HCT116 (cell line): ENCODE results near the gene MYBPC1. TPM values are rescaled to one million over a fixed set of nuclear protein-coding genes. Genes with fewer than 3 reads are reported as not detected.

Source experiments
- ATAC-seq: fragments of 200-7000 bp; cut with Tn5 transposase; 2 replicates; pipeline ENCODE4 v1.9.1; 2020; ENCODE audit warnings: mild to moderate bottlenecking, moderate library complexity
- BruUV-seq: library from RNA; stranded (reverse); fragments of 400-500 nt; replicated peaks from 2 replicates; lab custom pipeline; 2021; lab: Mats Ljungman, UMichigan
- CTCF ChIA-PET: fragments of 300-600 bp; sonication (Branson Sonifier 250); formaldehyde crosslinking; loops from one replicate; lab custom pipeline; 2021; ENCODE audit warnings: antibody characterized with exemption; lab: Charles Lee
- POLR2A ChIA-PET: fragments of 300-600, 350-600 bp; sonication (Branson Sonifier 250); formaldehyde crosslinking; loops from one replicate; lab custom pipeline; 2021; ENCODE audit warnings: antibody characterized with exemption; lab: Charles Lee
- RAD21 ChIA-PET, 2 experiments: fragments of 300-600 bp; sonication (Branson Sonifier 250); formaldehyde crosslinking; loops; one replicate each; lab custom pipeline; 2023; ENCODE audit warnings: low total read pairs in 2 of 2; ENCODE audit not compliant: uncharacterized antibody in 2 of 2, unreplicated experiment in 2 of 2, low non-redundant PET in 1 of 2; lab: Charles Lee
- DNase-seq: peaks from one replicate; pipeline ENCODE4 v3.0.0-alpha.2; 2010; ENCODE audit warnings: low read depth, low spot score
- H2AFZ ChIP-seq: fragments of 200-600 bp; shearing (Covaris generic), sonication (generic); 2 replicates; pipeline ENCODE4 v1.6.1; 2017; ENCODE audit warnings: low read depth, mixed run types, mixed read lengths, antibody characterized with exemption, low read length; ENCODE audit not compliant: poor library complexity, severe bottlenecking
- H3K27ac ChIP-seq: 2 replicates; pipeline ENCODE4 v1.5.1; 2012; ENCODE audit warnings: low read depth, low read length
- H3K27me3 ChIP-seq: fragments of 200-600 bp; sonication (generic); 2 replicates; pipeline ENCODE4 v1.6.1; 2016; ENCODE audit warnings: mixed run types, low read length, mixed read lengths; ENCODE audit not compliant: insufficient read depth
- H3K36me3 ChIP-seq, 2 experiments: fragments of 200-500 bp in 1 of 2; fragments of 200-600 bp in 1 of 2; sonication (Bioruptor generic) in 1 of 2; sonication (generic) in 1 of 2; 2 replicates each; pipeline versions ENCODE4 v1.5.1 to v1.6.1; 2014 to 2016; ENCODE audit warnings: low read length in 2 of 2, inconsistent platforms in 1 of 2, mixed read lengths in 1 of 2, mixed run types in 1 of 2; ENCODE audit not compliant: insufficient read depth in 2 of 2, control insufficient read depth in 1 of 2
- H3K4me1 ChIP-seq, 2 experiments: fragments of 200-600 bp in 1 of 2; sonication (generic) in 1 of 2; 2 replicates each; pipeline versions ENCODE4 v1.5.1 to v1.6.1; 2012 to 2017; ENCODE audit warnings: low read length in 2 of 2, inconsistent platforms in 1 of 2, mild to moderate bottlenecking in 1 of 2, mixed read lengths in 1 of 2, mixed run types in 1 of 2, moderate library complexity in 1 of 2; ENCODE audit not compliant: insufficient read depth in 2 of 2, control insufficient read depth in 1 of 2
- H3K4me2 ChIP-seq: fragments of 200-600 bp; sonication (generic); 2 replicates; pipeline ENCODE4 v1.6.1; 2017; ENCODE audit warnings: mixed run types, low read length, mixed read lengths
- H3K4me3 ChIP-seq, 2 experiments: fragments of 200-600 bp in 1 of 2; sonication (generic) in 1 of 2; replicated peaks in 1 of 2; 2 replicates each; pipeline ENCODE4 v1.5.1; 2011 to 2016; ENCODE audit warnings: low read length in 2 of 2, control low read depth in 1 of 2, low read depth in 1 of 2, mild to moderate bottlenecking in 1 of 2, mixed read lengths in 1 of 2, mixed run types in 1 of 2
- H3K79me2 ChIP-seq: fragments of 200-600 bp; sonication (generic); 2 replicates; pipeline ENCODE4 v1.6.1; 2017; ENCODE audit warnings: mild to moderate bottlenecking, mixed run types, low read length, moderate library complexity, mixed read lengths; ENCODE audit not compliant: insufficient read depth
- H3K9ac ChIP-seq: fragments of 200-600 bp; sonication (generic); 2 replicates; pipeline ENCODE4 v1.6.1; 2016; ENCODE audit warnings: low read length, mixed read lengths
- H3K9me2 ChIP-seq: fragments of 200-600 bp; sonication (generic), shearing (Covaris generic); 2 replicates; pipeline ENCODE4 v1.6.1; 2017; ENCODE audit warnings: mixed run types, mild to moderate bottlenecking, moderate library complexity; ENCODE audit not compliant: insufficient read depth
- H3K9me3 ChIP-seq, 2 experiments: fragments of 200-500 bp in 1 of 2; fragments of 200-600 bp in 1 of 2; sonication (Bioruptor generic) in 1 of 2; sonication (generic) in 1 of 2; 2 replicates each; pipeline ENCODE4 v1.6.1; 2014 to 2017; ENCODE audit warnings: low read length in 2 of 2, mixed read lengths in 2 of 2, inconsistent platforms in 1 of 2, low read depth in 1 of 2, mild to moderate bottlenecking in 1 of 2, mixed run types in 1 of 2, moderate library complexity in 1 of 2; ENCODE audit not compliant: control insufficient read depth in 1 of 2, insufficient read depth in 1 of 2
- H4K20me1 ChIP-seq: fragments of 200-600 bp; sonication (generic), shearing (Covaris generic); 2 replicates; pipeline ENCODE4 v1.6.1; 2017; ENCODE audit warnings: mixed run types, mild to moderate bottlenecking, moderate library complexity; ENCODE audit not compliant: insufficient read depth
- CBX3 ChIP-seq: IDR thresholded peaks from 2 replicates; pipeline ENCODE4 v1.6.1; 2012; ENCODE audit warnings: low read depth
- CEBPB ChIP-seq: IDR thresholded peaks from 2 replicates; pipeline ENCODE4 v1.6.1; 2012; ENCODE audit warnings: low read depth
- CTCF ChIP-seq, 3 experiments: fragments of 200-600 bp in 1 of 3; sonication (generic) in 1 of 3; IDR thresholded peaks in 2 of 3; conservative IDR thresholded peaks in 1 of 3; 2 replicates each; pipeline ENCODE4 v1.5.1; 2012 to 2017; ENCODE audit warnings: low read depth in 2 of 3, low read length in 2 of 3, antibody characterized with exemption in 1 of 3, borderline replicate concordance in 1 of 3, control low read depth in 1 of 3, mild to moderate bottlenecking in 1 of 3, mixed read lengths in 1 of 3, mixed run types in 1 of 3, moderate library complexity in 1 of 3; ENCODE audit not compliant: insufficient read depth in 1 of 3
- EGR1 ChIP-seq: IDR thresholded peaks from 2 replicates; pipeline ENCODE4 v1.6.1; 2012; ENCODE audit warnings: low read depth
- EZH2 ChIP-seq: fragments of 200-600 bp; sonication (generic); IDR thresholded peaks from 2 replicates; pipeline ENCODE4 v1.6.1; 2017; ENCODE audit warnings: antibody characterized with exemption, mixed run types
- EZH2phosphoT487 ChIP-seq: fragments of 200-600 bp; IDR thresholded peaks from 2 replicates; pipeline ENCODE4 v1.6.1; 2018; ENCODE audit warnings: antibody characterized with exemption, borderline replicate concordance
- FOSL1 ChIP-seq: IDR thresholded peaks from 2 replicates; pipeline ENCODE4 v1.6.1; 2012; ENCODE audit warnings: low read depth
- JUND ChIP-seq: IDR thresholded peaks from 2 replicates; pipeline ENCODE4 v1.6.1; 2012
- POLR2A ChIP-seq: IDR thresholded peaks from 2 replicates; pipeline ENCODE4 v1.7.0; 2011; ENCODE audit warnings: borderline replicate concordance; ENCODE audit not compliant: insufficient read depth, insufficient read length; ENCODE audit errors: extremely low read depth
- POLR2AphosphoS5 ChIP-seq: IDR thresholded peaks from 2 replicates; pipeline ENCODE4 v1.6.1; 2011; ENCODE audit warnings: mild to moderate bottlenecking, low read depth, low read length, moderate library complexity
- RAD21 ChIP-seq: IDR thresholded peaks from 2 replicates; pipeline ENCODE4 v1.6.1; 2012; ENCODE audit warnings: low read depth, mild to moderate bottlenecking
- SIN3A ChIP-seq: IDR thresholded peaks from 2 replicates; pipeline ENCODE4 v1.6.1; 2012; ENCODE audit warnings: low read depth
- SP1 ChIP-seq: IDR thresholded peaks from 2 replicates; pipeline ENCODE4 v1.6.1; 2012; ENCODE audit warnings: low read depth
- SRF ChIP-seq: IDR thresholded peaks from 2 replicates; pipeline ENCODE4 v1.6.1; 2012; ENCODE audit warnings: low read depth
- YY1 ChIP-seq: IDR thresholded peaks from 2 replicates; pipeline ENCODE4 v1.6.1; 2011; ENCODE audit warnings: low read length, low read depth, moderate library complexity, mild to moderate bottlenecking; ENCODE audit not compliant: insufficient replicate concordance; ENCODE audit errors: extremely low read depth
- ZBTB33 ChIP-seq: IDR thresholded peaks from 2 replicates; pipeline ENCODE4 v1.6.1; 2011; ENCODE audit warnings: mild to moderate bottlenecking, low read length, moderate library complexity; ENCODE audit not compliant: insufficient replicate concordance; ENCODE audit errors: extremely low read depth
- ZNF274 ChIP-seq: fragments of 200-500 bp; sonication (Bioruptor generic); IDR thresholded peaks from 2 replicates; pipeline ENCODE4 v1.6.1; 2014; ENCODE audit warnings: mild to moderate bottlenecking, low read depth, low read length, inconsistent platforms
- intact Hi-C: fragments of 100-400 bp; cut with micrococcal nuclease; formaldehyde crosslinking; loops from 2 replicates; pipeline ENCODE4 v1.10.0; 2022
- total RNA-seq: library from RNA; stranded (reverse); gene quantifications from one replicate; pipeline ENCODE4 v1.2.1, GENCODE V29; 2021; ENCODE audit not compliant: unreplicated experiment

MYBPC1 gene
- total RNA-seq, 1 experiment from 2014 or later: not detected

- H3K4me3 ChIP-seq: no peak overlapping the region
- H3K4me2 ChIP-seq: no peak overlapping the region
- intact Hi-C loops: no loop called here
- H3K36me3 ChIP-seq: no peaks in the 10 kb centered on the region
- H3K9me3 ChIP-seq: no peaks in the 10 kb centered on the region
- H3K9me2 ChIP-seq: no peaks in the 10 kb centered on the region
- no TSS peak for BruUV-seq
- no peak overlapping the region for H2AFZ ChIP-seq
- DNase-seq: no peak
- no peaks in the 10 kb centered on the region for H3K79me2 ChIP-seq
- TF ChIP-seq SRF (no peak), CEBPB (no peak), ZNF274 (no peak), EZH2 (no peak), FOSL1 (no peak), SIN3A (no peak)
- TF ChIP-seq, all 23 proteins: peak for 0
- no peak for ATAC-seq
- Histone ChIP-seq H3K27me3 (no peaks in the 10 kb centered on the region), H3K9ac (no peak overlapping the region), H3K4me1 (no peaks in the 10 kb centered on the region), H3K27ac (no peak overlapping the region), H4K20me1 (no peaks in the 10 kb centered on the region)
- CTCF ChIA-PET: no interaction called here
- RAD21 ChIA-PET: no interaction called here
- POLR2A ChIA-PET: no interaction called here
Measured at GRCh38 chr12:101607894-101608293, 13.1 kb downstream of the MYBPC1 start.

GRCh38 chr12:101608301-101609133 is 13.7 kb downstream of the MYBPC1 start:
- Histone ChIP-seq H4K20me1 (no peaks in the 10 kb centered on the region), H3K27ac (no peak overlapping the region), H3K9me3 (no peaks in the 10 kb centered on the region), H3K36me3 (no peaks in the 10 kb centered on the region), H3K4me1 (no peaks in the 10 kb centered on the region), H3K27me3 (no peaks in the 10 kb centered on the region), H2AFZ (no peak overlapping the region), H3K79me2 (no peaks in the 10 kb centered on the region), H3K9me2 (no peaks in the 10 kb centered on the region), H3K4me3 (no peak overlapping the region), H3K9ac (no peak overlapping the region), H3K4me2 (no peak overlapping the region)
- ATAC-seq (no peak), DNase-seq (no peak)
- CTCF ChIA-PET: no interaction called here
- no TSS peak for BruUV-seq
- POLR2A ChIA-PET: no interaction called here
- intact Hi-C loops: no loop called here
- RAD21 ChIA-PET: no interaction called here
- TF ChIP-seq EZH2: no peak
- TF ChIP-seq JUND: no peak
- TF ChIP-seq YY1: no peak
- TF ChIP-seq POLR2A: no peak
- TF ChIP-seq EGR1: no peak
- TF ChIP-seq CBX3: no peak
- no peak for TF ChIP-seq RAD21
- no peak for TF ChIP-seq CTCF (IDR thresholded peaks at IDR 0.05 in 2 of 3, conservative IDR thresholded peaks at IDR 0.05 in 1 of 3; ENCODE audit: borderline replicate concordance in 1 of 3, insufficient read depth in 1 of 3, low read depth in 2 of 3, low read length in 2 of 3)
- TF ChIP-seq EZH2phosphoT487: no peak
- no peak for TF ChIP-seq FOSL1
- no peak for TF ChIP-seq ZNF274
- TF ChIP-seq ZBTB33: no peak
- no peak for TF ChIP-seq SIN3A
- TF ChIP-seq POLR2AphosphoS5: no peak
- TF ChIP-seq SRF: no peak
- no peak for TF ChIP-seq CEBPB
- TF ChIP-seq SP1: no peak
